ENCODE results near the gene TCTN3. TPM values are rescaled to one million over a fixed set of nuclear protein-coding genes. Genes with fewer than 3 reads are reported as not detected.
A peak's percentile ranks its signal among the peaks of the same experiment; 100 is the strongest.

TCTN3 gene
- total RNA-seq, 2 experiments from 2014 or later = 18.6 to 20.2 TPM

DNA sequence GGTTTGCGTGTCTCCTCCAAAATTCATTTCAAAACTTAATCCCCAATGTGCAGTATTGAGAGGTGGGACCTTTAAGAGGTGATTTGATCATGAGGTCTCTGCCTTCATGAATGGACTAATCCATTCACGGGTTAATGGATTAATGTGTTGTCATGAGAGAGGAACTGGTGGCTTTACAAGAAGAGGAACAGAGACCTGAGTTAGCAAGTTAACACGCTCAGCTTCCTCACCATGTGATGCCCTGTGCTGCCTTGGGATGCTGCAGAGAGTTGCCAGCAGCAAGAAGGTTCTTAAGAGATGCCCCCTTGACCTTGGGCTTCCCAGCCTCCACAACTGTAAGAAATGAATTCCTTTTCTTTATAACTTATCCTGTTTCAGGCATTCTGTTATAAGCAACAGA is 3.7 kb upstream of the TCTN3 start:
- Histone ChIP-seq H3K36me3 (ENCODE audit: insufficient read depth, low read length) (no peaks in the 10 kb centered on the region), H3K4me3 (ENCODE audit: low read length) (no peak overlapping the region), H3K9me3 (ENCODE audit: control insufficient read depth in 1 of 2, insufficient read depth in 1 of 2, low read length in 2 of 2) (no peaks in the 10 kb centered on the region), H3K27me3 (ENCODE audit: control insufficient read depth in 1 of 2, insufficient read depth in 2 of 2, low read length in 2 of 2) (no peaks in the 10 kb centered on the region), H3K27ac (ENCODE audit: low read depth in 1 of 2, low read length in 2 of 2) (no peak overlapping the region), H3K4me1 (ENCODE audit: insufficient read depth, low read length) (peaks cover 15% of the 10 kb centered on the region)
- Mint-ChIP-seq H3K9me3 (no peaks in the 10 kb centered on the region), H3K36me3 (ENCODE audit: low read depth) (peaks cover 16% of the 10 kb centered on the region), H3K4me1 (ENCODE audit: low read depth) (peaks cover 22% of the 10 kb centered on the region), H3K4me3 (no peak overlapping the region), H3K27ac (no peak overlapping the region), H3K27me3 (peaks cover 21% of the 10 kb centered on the region)
- TF ChIP-seq, protein P1, sequence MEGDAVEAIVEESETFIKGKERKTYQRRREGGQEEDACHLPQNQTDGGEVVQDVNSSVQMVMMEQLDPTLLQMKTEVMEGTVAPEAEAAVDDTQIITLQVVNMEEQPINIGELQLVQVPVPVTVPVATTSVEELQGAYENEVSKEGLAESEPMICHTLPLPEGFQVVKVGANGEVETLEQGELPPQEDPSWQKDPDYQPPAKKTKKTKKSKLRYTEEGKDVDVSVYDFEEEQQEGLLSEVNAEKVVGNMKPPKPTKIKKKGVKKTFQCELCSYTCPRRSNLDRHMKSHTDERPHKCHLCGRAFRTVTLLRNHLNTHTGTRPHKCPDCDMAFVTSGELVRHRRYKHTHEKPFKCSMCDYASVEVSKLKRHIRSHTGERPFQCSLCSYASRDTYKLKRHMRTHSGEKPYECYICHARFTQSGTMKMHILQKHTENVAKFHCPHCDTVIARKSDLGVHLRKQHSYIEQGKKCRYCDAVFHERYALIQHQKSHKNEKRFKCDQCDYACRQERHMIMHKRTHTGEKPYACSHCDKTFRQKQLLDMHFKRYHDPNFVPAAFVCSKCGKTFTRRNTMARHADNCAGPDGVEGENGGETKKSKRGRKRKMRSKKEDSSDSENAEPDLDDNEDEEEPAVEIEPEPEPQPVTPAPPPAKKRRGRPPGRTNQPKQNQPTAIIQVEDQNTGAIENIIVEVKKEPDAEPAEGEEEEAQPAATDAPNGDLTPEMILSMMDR (IDR thresholded peaks at IDR 0.05) = no peak
- ATAC-seq (ENCODE audit: poor library complexity) = no peak
- ChIA-PET POLR2A (no interaction called here), CTCF (no interaction called here)
- intact Hi-C loops (cut with DNase I, micrococcal nuclease) = loop anchor here (10.0 kb wide), 2 partner anchors 437 to 1947 kb away; partner anchors contain the start of genes PI4K2A (in 1 of the 2) and ZNF518A (in 1 of the 2)
- peak in 3 of 14 experiments; percentile 15 to 46 (median 39) for DNase-seq

DNA sequence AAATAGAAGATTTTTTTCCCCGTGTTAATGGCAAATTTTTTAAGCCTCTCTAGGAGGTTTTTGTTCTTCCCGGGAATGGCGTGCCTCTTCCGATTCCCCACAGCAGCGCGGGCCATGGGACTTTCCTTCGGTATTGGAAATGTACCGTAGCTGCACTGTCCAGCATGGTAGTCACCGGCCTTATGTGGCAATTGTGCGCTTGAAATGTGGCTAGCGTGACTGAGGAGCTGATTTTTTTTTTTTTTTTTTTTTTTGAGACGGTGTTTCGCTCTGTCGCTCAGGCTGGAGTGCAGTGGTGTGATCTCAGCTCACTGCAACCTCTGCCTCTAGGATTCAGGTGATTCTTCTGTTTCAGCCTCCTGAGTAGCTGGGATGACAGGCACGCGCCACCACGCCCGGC is 938 bp upstream of the TCTN3 start:
- Mint-ChIP-seq H3K4me1 (ENCODE audit: low read depth) (peaks cover 44% of the 10 kb centered on the region), H3K27me3 (peaks cover 14% of the 10 kb centered on the region), H3K4me3 (peak overlapping the region; percentile 26), H3K9me3 (no peaks in the 10 kb centered on the region), H3K36me3 (ENCODE audit: low read depth) (peaks cover 41% of the 10 kb centered on the region), H3K27ac (no peak overlapping the region)
- TF ChIP-seq, protein P1 (IDR thresholded peaks at IDR 0.05) = no peak
- CTCF ChIA-PET = interaction anchor here (0.6 to 3.5 kb wide), 12 partner anchors 10 to 395 kb away, joined by 3 to 32 read pairs (median 8); partner anchors contain the start of gene ALDH18A1
- ATAC-seq (ENCODE audit: poor library complexity) (no peak), DNase-seq (peak in 2 of 14 experiments; percentile 12 to 39)
- Histone ChIP-seq H3K27me3 (ENCODE audit: control insufficient read depth in 1 of 2, insufficient read depth in 2 of 2, low read length in 2 of 2) (no peaks in the 10 kb centered on the region), H3K4me1 (ENCODE audit: insufficient read depth, low read length) (peaks cover 19% of the 10 kb centered on the region), H3K27ac (ENCODE audit: low read depth in 1 of 2, low read length in 2 of 2) (peak overlapping the region in 1 of 2 donors; percentile 33), H3K4me3 (ENCODE audit: low read length) (no peak overlapping the region), H3K9me3 (ENCODE audit: control insufficient read depth in 1 of 2, insufficient read depth in 1 of 2, low read length in 2 of 2) (no peaks in the 10 kb centered on the region), H3K36me3 (ENCODE audit: insufficient read depth, low read length) (peaks cover 17% of the 10 kb centered on the region)
- intact Hi-C loops (cut with DNase I, micrococcal nuclease) = loop anchor here (1.0 to 10.0 kb wide), 11 partner anchors 37 to 1950 kb away; partner anchors contain the start of genes ZNF518A (in 2 of the 2), ALDH18A1 (in 1 of the 2), CC2D2B (in 1 of the 2) and CCNJ (in 1 of the 2)
- POLR2A ChIA-PET = interaction anchor here (0.9 to 2.3 kb wide), 5 partner anchors 10 to 436 kb away, joined by 3 to 19 read pairs (median 7); partner anchors contain the start of gene ZNF518A

DNA sequence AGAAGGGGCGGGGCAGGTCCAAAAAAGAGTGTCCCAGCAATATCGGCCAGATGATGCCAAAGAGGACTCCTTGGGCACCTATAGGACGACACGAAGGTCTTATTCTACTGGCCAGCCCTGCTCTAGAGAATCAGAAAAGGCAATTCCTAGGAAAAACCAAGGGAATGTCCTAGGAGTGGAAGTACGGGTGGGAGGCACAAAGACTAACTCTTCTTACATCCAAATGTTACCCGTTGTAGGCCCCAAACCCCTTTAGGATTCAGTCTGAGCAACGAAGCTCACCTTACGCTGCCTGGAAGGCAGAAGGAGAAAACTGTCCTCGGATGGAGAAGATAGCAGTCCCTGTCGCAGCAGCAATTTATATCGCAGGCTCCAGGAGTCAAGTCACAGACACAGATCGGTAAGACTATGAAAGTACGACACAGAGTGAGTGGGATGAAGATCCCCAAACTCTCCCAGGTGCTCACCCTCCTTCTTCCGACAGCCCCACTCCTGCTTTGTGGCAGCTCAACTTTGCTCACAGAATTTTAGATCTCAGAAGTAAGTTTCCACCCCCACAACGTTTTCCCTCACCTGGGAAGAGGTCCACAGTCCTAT is 558 bp downstream of the TCTN3 start:
- intact Hi-C loops (cut with DNase I, micrococcal nuclease) = loop anchor here (2.0 to 10.0 kb wide), 11 partner anchors 36 to 1952 kb away; partner anchors contain the start of genes ALDH18A1 (in 2 of the 2), ZNF518A (in 2 of the 2), CC2D2B (in 1 of the 2) and CCNJ (in 1 of the 2)
- H3K27ac Mint-ChIP-seq = peak overlapping the region; percentile 94
- ATAC-seq (ENCODE audit: poor library complexity) (no peak), DNase-seq (peak in 3 of 14 experiments; percentile 4 to 37 (median 15))
- peaks cover 56% of the 10 kb centered on the region for H3K36me3 Mint-ChIP-seq (ENCODE audit: low read depth)
- H3K27me3 Mint-ChIP-seq = peaks cover 4% of the 10 kb centered on the region
- TF ChIP-seq, protein P1 (IDR thresholded peaks at IDR 0.05) = no peak
- H3K9me3 Mint-ChIP-seq = no peaks in the 10 kb centered on the region
- Histone ChIP-seq H3K4me1 (ENCODE audit: insufficient read depth, low read length) (peaks cover 19% of the 10 kb centered on the region), H3K27me3 (ENCODE audit: control insufficient read depth in 1 of 2, insufficient read depth in 2 of 2, low read length in 2 of 2) (no peaks in the 10 kb centered on the region), H3K4me3 (ENCODE audit: low read length) (peak overlapping the region; percentile 68), H3K27ac (ENCODE audit: low read depth in 1 of 2, low read length in 2 of 2) (peak overlapping the region; percentile 60 to 77), H3K36me3 (ENCODE audit: insufficient read depth, low read length) (peaks cover 20% of the 10 kb centered on the region), H3K9me3 (ENCODE audit: control insufficient read depth in 1 of 2, insufficient read depth in 1 of 2, low read length in 2 of 2) (no peaks in the 10 kb centered on the region)
- peaks cover 48% of the 10 kb centered on the region for H3K4me1 Mint-ChIP-seq (ENCODE audit: low read depth)
- ChIA-PET POLR2A (interaction anchor here (0.7 to 2.3 kb wide), 20 partner anchors 9 to 894 kb away, joined by 3 to 19 read pairs (median 4); partner anchors contain the start of genes ALDH18A1, CC2D2B and ZNF518A), CTCF (interaction anchor here (0.6 to 3.5 kb wide), 27 partner anchors 10 to 1504 kb away, joined by 3 to 32 read pairs (median 4); partner anchors contain the start of genes ALDH18A1, CC2D2B and ZNF518A)
- H3K4me3 Mint-ChIP-seq = peak overlapping the region; percentile 98
